Germinal center (tissue), 1 donor: Measurements from ENCODE around the gene RMRP.
A peak's percentile ranks its signal among the peaks of the same experiment; 100 is the strongest.
"Not testable (repeated sequence)": the region's sequence is repeated elsewhere in the genome, so short reads cannot be mapped to it uniquely, and the experiment has no call there.

Source experiments
- DNase-seq: peaks from one replicate; pipeline ENCODE4 v3.0.0; 2012; ENCODE audit warnings: mixed read lengths, low spot score

RMRP gene

GRCh38 chr9:35641478-35641877 is 16.3 kb downstream of the RMRP start:
- not testable (repeated sequence) for DNase-seq

- DNase-seq: not testable (repeated sequence)
Measured at GRCh38 chr9:35640431-35640830, 17.4 kb downstream of the RMRP start.

- DNase-seq: no peak
Measured at GRCh38 chr9:35639631-35640030, 18.2 kb downstream of the RMRP start.

GRCh38 chr9:35639225-35639624 is 18.6 kb downstream of the RMRP start:
- DNase-seq: not testable (repeated sequence)

- DNase-seq: not testable (repeated sequence)
Measured at GRCh38 chr9:35638751-35639150, 19.1 kb downstream of the RMRP start.

- DNase-seq: not testable (repeated sequence)
Measured at GRCh38 chr9:35637427-35637955, 20.3 kb downstream of the RMRP start.

GRCh38 chr9:35636877-35637246 is 21.0 kb downstream of the RMRP start:
- DNase-seq: not testable (repeated sequence)

GRCh38 chr9:35636135-35636876 is 21.5 kb downstream of the RMRP start:
- no peak for DNase-seq

- no peak for DNase-seq
Measured at GRCh38 chr9:35635730-35636129, 22.1 kb downstream of the RMRP start.

GRCh38 chr9:35629597-35629996 is 28.2 kb downstream of the RMRP start:
- DNase-seq: no peak

GRCh38 chr9:35628389-35628991 is 29.3 kb downstream of the RMRP start:
- no peak for DNase-seq

- DNase-seq: no peak
Measured at GRCh38 chr9:35627575-35627974, 30.2 kb downstream of the RMRP start.

GRCh38 chr9:35619800-35620158 is 38.0 kb downstream of the RMRP start:
- peak; percentile 73 for DNase-seq

GRCh38 chr9:35618854-35619799 is 38.7 kb downstream of the RMRP start:
- DNase-seq: peak; percentile 88

- peak; percentile 76 for DNase-seq
Measured at GRCh38 chr9:35618325-35618727, 39.5 kb downstream of the RMRP start, which contains the start of gene CD72. TSS of gene CD72 (minus strand) at chr9:35618413. CDS start at chr9:35618303, 110 bp downstream.

- DNase-seq: no peak
Measured at GRCh38 chr9:35617548-35617947, 40.3 kb downstream of the RMRP start.

GRCh38 chr9:35616681-35617459 is 40.9 kb downstream of the RMRP start:
- peak; percentile 56 for DNase-seq

- DNase-seq: no peak
Measured at GRCh38 chr9:35615981-35616680, 41.7 kb downstream of the RMRP start.

- DNase-seq: no peak
Measured at GRCh38 chr9:35612843-35613242, 45.0 kb downstream of the RMRP start.

- DNase-seq: not testable (repeated sequence)
Measured at GRCh38 chr9:35612066-35612465, 45.8 kb downstream of the RMRP start.
